Neural cell (in vitro differentiated cells): ENCODE measurements around the gene IQCB1. TPM values are rescaled to one million over a fixed set of nuclear protein-coding genes. Genes with fewer than 3 reads are reported as not detected.

Source experiments
- H2AFZ ChIP-seq: fragments of 200-600, 300-800 bp; sonication (generic), shearing (Covaris generic); 2 replicates; pipeline ENCODE4 v1.6.0; 2014; ENCODE audit warnings: low read depth, mild to moderate bottlenecking, antibody characterized with exemption, low read length, moderate library complexity
- H3F3A ChIP-seq: fragments of 200-600 bp; shearing (Covaris generic); 2 replicates; pipeline ENCODE4 v1.6.1; 2016; ENCODE audit warnings: mild to moderate bottlenecking, moderate library complexity, mixed read lengths, antibody characterized with exemption, low read length; ENCODE audit not compliant: insufficient read depth, poor library complexity, severe bottlenecking
- H3K27ac ChIP-seq: fragments of 200-600, 300-800 bp; sonication (generic), shearing (Covaris generic); 2 replicates; pipeline ENCODE4 v1.5.1; 2014; ENCODE audit warnings: mild to moderate bottlenecking, low read length, moderate library complexity
- H3K27me3 ChIP-seq: fragments of 300-800, 200-600 bp; sonication (generic), shearing (Covaris generic); 2 replicates; pipeline ENCODE4 v1.6.0; 2014; ENCODE audit warnings: mild to moderate bottlenecking, low read depth, low read length, moderate library complexity; ENCODE audit not compliant: insufficient read depth
- H3K36me3 ChIP-seq: fragments of 300-800, 200-600 bp; sonication (generic), shearing (Covaris generic); 2 replicates; pipeline ENCODE4 v1.5.1; 2014; ENCODE audit warnings: mild to moderate bottlenecking, antibody characterized with exemption, low read length, moderate library complexity; ENCODE audit not compliant: insufficient read depth
- H3K4me2 ChIP-seq: fragments of 300-800, 200-600 bp; sonication (generic), shearing (Covaris generic); 2 replicates; pipeline ENCODE4 v1.6.0; 2014; ENCODE audit warnings: mild to moderate bottlenecking, low read length
- H3K4me3 ChIP-seq: fragments of 300-800, 200-600 bp; sonication (generic), shearing (Covaris generic); 2 replicates; pipeline ENCODE4 v1.5.1; 2014; ENCODE audit warnings: mild to moderate bottlenecking, low read length, moderate library complexity
- H3K79me2 ChIP-seq: fragments of 200-600 bp; shearing (Covaris generic); replicated peaks from 2 replicates; pipeline ENCODE4 v1.6.0; 2014; ENCODE audit warnings: mild to moderate bottlenecking, low read length, moderate library complexity; ENCODE audit not compliant: insufficient read depth
- H3K9ac ChIP-seq: fragments of 300-800, 200-600 bp; sonication (generic), shearing (Covaris generic); 2 replicates; pipeline ENCODE4 v1.6.1; 2016; ENCODE audit warnings: mild to moderate bottlenecking, low read length, mixed read lengths
- H3K9me2 ChIP-seq: fragments of 200-600 bp; shearing (Covaris generic); 2 replicates; pipeline ENCODE4 v1.6.1; 2016; ENCODE audit warnings: mild to moderate bottlenecking, low read length, mixed read lengths; ENCODE audit not compliant: insufficient read depth
- H3K9me3 ChIP-seq: fragments of 200-600, 300-800 bp; sonication (generic), shearing (Covaris generic); 2 replicates; pipeline ENCODE4 v1.6.1; 2016; ENCODE audit warnings: mild to moderate bottlenecking, mixed run types, low read length, moderate library complexity, mixed read lengths
- H4K20me1 ChIP-seq: fragments of 200-600 bp; shearing (Covaris generic); 2 replicates; pipeline ENCODE4 v1.6.1; 2016; ENCODE audit warnings: mild to moderate bottlenecking, mixed run types; ENCODE audit not compliant: insufficient read depth
- EP300 ChIP-seq: fragments of 450-650 bp; conservative IDR thresholded peaks from 2 replicates; pipeline ENCODE4 v1.6.1; 2014; ENCODE audit warnings: antibody characterized with exemption, mild to moderate bottlenecking, moderate library complexity; ENCODE audit not compliant: poor library complexity, severe bottlenecking
- EZH2 ChIP-seq: fragments of 200-600, 300-800 bp; shearing (Covaris generic), sonication (generic); IDR thresholded peaks from 2 replicates; pipeline ENCODE4 v1.6.1; 2014; ENCODE audit warnings: antibody characterized with exemption, low read length, borderline replicate concordance, mild to moderate bottlenecking; ENCODE audit not compliant: insufficient read depth, poor library complexity, severe bottlenecking
- MXI1 ChIP-seq: fragments of 450-650 bp; conservative IDR thresholded peaks from 2 replicates; pipeline ENCODE4 v1.6.1; 2014; ENCODE audit warnings: antibody characterized with exemption, mild to moderate bottlenecking; ENCODE audit not compliant: poor library complexity, severe bottlenecking
- POLR2AphosphoS5 ChIP-seq: IDR thresholded peaks from 2 replicates; pipeline ENCODE4 v1.6.1; 2012
- RAD21 ChIP-seq: fragments of 450-650 bp; conservative IDR thresholded peaks from 2 replicates; pipeline ENCODE4 v1.6.1; 2014; ENCODE audit warnings: antibody characterized with exemption, mild to moderate bottlenecking, moderate library complexity
- SMC3 ChIP-seq: fragments of 450-650 bp; conservative IDR thresholded peaks from 2 replicates; pipeline ENCODE4 v1.6.1; 2014; ENCODE audit warnings: antibody characterized with exemption, mild to moderate bottlenecking, moderate library complexity; ENCODE audit not compliant: poor library complexity
- TAF1 ChIP-seq: IDR thresholded peaks from 2 replicates; pipeline ENCODE4 v1.6.1; 2012; ENCODE audit warnings: low read depth
- polyA plus RNA-seq: library from polyadenylated mRNA; depleted of rRNA; stranded (reverse); fragments of >200 nt; gene quantifications from 2 replicates; pipeline ENCODE4 v1.2.3, GENCODE V29; 2014
- TF ChIP-seq, protein P1 (sequence below): IDR thresholded peaks from 2 replicates; pipeline ENCODE4 v1.6.1; 2012; ENCODE audit warnings: borderline replicate concordance
- TF ChIP-seq, protein P2 (sequence below): fragments of 450-650 bp; IDR thresholded peaks from 2 replicates; pipeline ENCODE4 v1.5.1; 2014; ENCODE audit warnings: antibody characterized with exemption, mild to moderate bottlenecking, moderate library complexity; ENCODE audit not compliant: poor library complexity, severe bottlenecking

The IQCB1 gene
- polyA plus RNA-seq, 1 donor from 2014 or later: 50.2 TPM

DNA sequence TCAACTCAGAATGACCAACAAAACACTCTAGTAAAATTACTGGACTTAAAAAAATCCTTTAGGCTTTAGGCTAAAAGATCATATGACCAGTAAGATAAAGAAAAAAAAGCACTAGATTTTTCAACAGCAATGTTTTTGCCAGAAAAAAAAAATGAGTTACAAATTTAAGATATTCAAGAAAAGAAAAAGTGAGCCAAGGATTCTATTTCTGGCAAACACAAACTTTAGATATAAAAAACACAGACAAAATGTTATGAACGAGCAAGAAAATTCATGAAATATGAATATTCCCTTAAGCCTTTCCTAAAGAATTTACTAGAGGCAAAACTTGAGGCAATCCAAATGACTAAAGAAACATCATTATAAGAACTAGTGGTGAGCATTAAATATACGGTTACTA is 94.0 kb downstream of the IQCB1 start:
- Histone ChIP-seq H3K27me3 (no peaks in the 10 kb centered on the region), H3K9ac (no peak overlapping the region), H3K4me3 (no peak overlapping the region), H3K79me2 (peaks cover 68% of the 10 kb centered on the region), H3K4me2 (no peak overlapping the region), H3K9me3 (no peaks in the 10 kb centered on the region), H3F3A (no peaks in the 10 kb centered on the region), H2AFZ (no peak overlapping the region), H3K9me2 (no peaks in the 10 kb centered on the region), H3K27ac (no peak overlapping the region), H4K20me1 (no peaks in the 10 kb centered on the region), H3K36me3 (no peaks in the 10 kb centered on the region)
- TF ChIP-seq EZH2 (no peak), POLR2AphosphoS5 (no peak), TAF1 (no peak), MXI1 (no peak), EP300 (no peak), RAD21 (no peak), SMC3 (no peak)
- TF ChIP-seq, protein P1, sequence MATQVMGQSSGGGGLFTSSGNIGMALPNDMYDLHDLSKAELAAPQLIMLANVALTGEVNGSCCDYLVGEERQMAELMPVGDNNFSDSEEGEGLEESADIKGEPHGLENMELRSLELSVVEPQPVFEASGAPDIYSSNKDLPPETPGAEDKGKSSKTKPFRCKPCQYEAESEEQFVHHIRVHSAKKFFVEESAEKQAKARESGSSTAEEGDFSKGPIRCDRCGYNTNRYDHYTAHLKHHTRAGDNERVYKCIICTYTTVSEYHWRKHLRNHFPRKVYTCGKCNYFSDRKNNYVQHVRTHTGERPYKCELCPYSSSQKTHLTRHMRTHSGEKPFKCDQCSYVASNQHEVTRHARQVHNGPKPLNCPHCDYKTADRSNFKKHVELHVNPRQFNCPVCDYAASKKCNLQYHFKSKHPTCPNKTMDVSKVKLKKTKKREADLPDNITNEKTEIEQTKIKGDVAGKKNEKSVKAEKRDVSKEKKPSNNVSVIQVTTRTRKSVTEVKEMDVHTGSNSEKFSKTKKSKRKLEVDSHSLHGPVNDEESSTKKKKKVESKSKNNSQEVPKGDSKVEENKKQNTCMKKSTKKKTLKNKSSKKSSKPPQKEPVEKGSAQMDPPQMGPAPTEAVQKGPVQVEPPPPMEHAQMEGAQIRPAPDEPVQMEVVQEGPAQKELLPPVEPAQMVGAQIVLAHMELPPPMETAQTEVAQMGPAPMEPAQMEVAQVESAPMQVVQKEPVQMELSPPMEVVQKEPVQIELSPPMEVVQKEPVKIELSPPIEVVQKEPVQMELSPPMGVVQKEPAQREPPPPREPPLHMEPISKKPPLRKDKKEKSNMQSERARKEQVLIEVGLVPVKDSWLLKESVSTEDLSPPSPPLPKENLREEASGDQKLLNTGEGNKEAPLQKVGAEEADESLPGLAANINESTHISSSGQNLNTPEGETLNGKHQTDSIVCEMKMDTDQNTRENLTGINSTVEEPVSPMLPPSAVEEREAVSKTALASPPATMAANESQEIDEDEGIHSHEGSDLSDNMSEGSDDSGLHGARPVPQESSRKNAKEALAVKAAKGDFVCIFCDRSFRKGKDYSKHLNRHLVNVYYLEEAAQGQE: no peak
- TF ChIP-seq, protein P2, sequence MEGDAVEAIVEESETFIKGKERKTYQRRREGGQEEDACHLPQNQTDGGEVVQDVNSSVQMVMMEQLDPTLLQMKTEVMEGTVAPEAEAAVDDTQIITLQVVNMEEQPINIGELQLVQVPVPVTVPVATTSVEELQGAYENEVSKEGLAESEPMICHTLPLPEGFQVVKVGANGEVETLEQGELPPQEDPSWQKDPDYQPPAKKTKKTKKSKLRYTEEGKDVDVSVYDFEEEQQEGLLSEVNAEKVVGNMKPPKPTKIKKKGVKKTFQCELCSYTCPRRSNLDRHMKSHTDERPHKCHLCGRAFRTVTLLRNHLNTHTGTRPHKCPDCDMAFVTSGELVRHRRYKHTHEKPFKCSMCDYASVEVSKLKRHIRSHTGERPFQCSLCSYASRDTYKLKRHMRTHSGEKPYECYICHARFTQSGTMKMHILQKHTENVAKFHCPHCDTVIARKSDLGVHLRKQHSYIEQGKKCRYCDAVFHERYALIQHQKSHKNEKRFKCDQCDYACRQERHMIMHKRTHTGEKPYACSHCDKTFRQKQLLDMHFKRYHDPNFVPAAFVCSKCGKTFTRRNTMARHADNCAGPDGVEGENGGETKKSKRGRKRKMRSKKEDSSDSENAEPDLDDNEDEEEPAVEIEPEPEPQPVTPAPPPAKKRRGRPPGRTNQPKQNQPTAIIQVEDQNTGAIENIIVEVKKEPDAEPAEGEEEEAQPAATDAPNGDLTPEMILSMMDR: no peak

DNA sequence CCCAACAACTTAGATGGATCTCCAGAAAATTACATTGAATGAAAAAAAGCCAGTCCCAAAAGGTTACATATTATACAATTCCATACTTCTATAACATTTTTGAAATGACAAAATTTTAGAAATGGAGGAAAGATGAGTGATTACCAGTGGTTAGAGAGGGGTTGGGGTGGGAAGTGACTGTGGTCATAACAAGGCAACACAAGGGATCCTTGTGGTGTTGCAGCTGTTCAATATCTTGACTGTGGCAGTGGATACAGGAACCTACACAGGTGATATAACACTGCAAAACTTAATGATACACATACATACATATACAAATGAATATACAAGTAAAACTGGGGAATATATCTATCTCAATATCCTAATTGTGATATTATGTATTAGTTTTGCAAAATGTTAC is 95.0 kb downstream of the IQCB1 start:
- Histone ChIP-seq H4K20me1 (no peaks in the 10 kb centered on the region), H3K4me2 (no peak overlapping the region), H3K27ac (no peak overlapping the region), H3K9me2 (no peaks in the 10 kb centered on the region), H3K27me3 (no peaks in the 10 kb centered on the region), H3K9me3 (no peaks in the 10 kb centered on the region), H2AFZ (no peak overlapping the region), H3K9ac (no peak overlapping the region), H3F3A (no peaks in the 10 kb centered on the region), H3K79me2 (peaks cover 73% of the 10 kb centered on the region), H3K4me3 (no peak overlapping the region), H3K36me3 (no peaks in the 10 kb centered on the region)
- TF ChIP-seq EP300 (no peak), RAD21 (no peak), POLR2AphosphoS5 (no peak), SMC3 (no peak), EZH2 (no peak)
